ENCODE results near the gene RRAS2. TPM values are rescaled to one million over a fixed set of nuclear protein-coding genes. Genes with fewer than 3 reads are reported as not detected.

RRAS2 gene
- total RNA-seq, 1 experiment from 2014 or later, result 158 TPM

GRCh38 chr11:14261066-14261465 is 97.9 kb downstream of the RRAS2 start:
- Histone ChIP-seq H3K4ac (ENCODE audit: low read depth, low read length) (no peak overlapping the region), H2BK12ac (ENCODE audit: insufficient read length, low read depth, low read length) (no peak overlapping the region), H3T11ph (ENCODE audit: low read length) (no peak overlapping the region), H3K79me2 (ENCODE audit: insufficient read depth, low read length) (no peaks in the 10 kb centered on the region), H3K4me2 (ENCODE audit: insufficient read depth, insufficient read length, low read length) (no peak overlapping the region), H3K56ac (ENCODE audit: insufficient read length, low read depth, low read length) (no peak overlapping the region), H4K5ac (ENCODE audit: insufficient read length, low read depth, low read length) (no peak overlapping the region), H4K20me1 (ENCODE audit: control insufficient read depth, insufficient read depth, insufficient read length) (no peaks in the 10 kb centered on the region), H3K27ac (ENCODE audit: insufficient read length, low read depth, low read length) (no peak overlapping the region), H2BK5ac (ENCODE audit: insufficient read length, low read length) (no peak overlapping the region), H4K8ac (replicated peaks; ENCODE audit: insufficient read length, low read depth, low read length) (no peak overlapping the region), H2BK15ac (ENCODE audit: low read depth, low read length) (no peak overlapping the region), H3K9ac (ENCODE audit: extremely low read depth, insufficient read length, low read length) (no peak overlapping the region), H3K23ac (ENCODE audit: insufficient read length, low read depth, low read length) (no peak overlapping the region), H4K91ac (ENCODE audit: insufficient read length, low read depth, low read length) (no peak overlapping the region), H3K14ac (ENCODE audit: insufficient read depth, low read length) (no peak overlapping the region), H2BK20ac (ENCODE audit: low read depth, low read length, poor library complexity, severe bottlenecking) (no peak overlapping the region), H2AK5ac (ENCODE audit: insufficient read length, low read length) (no peak overlapping the region), H2AFZ (ENCODE audit: low read length) (no peak overlapping the region), H3K27me3 (ENCODE audit: insufficient read depth, low read length) (no peaks in the 10 kb centered on the region), H3K9me3 (ENCODE audit: control insufficient read depth, low read depth, low read length) (no peaks in the 10 kb centered on the region), H3K79me1 (ENCODE audit: insufficient read depth, low read depth, low read length, poor library complexity, severe bottlenecking) (no peaks in the 10 kb centered on the region), H3K23me2 (ENCODE audit: insufficient read length, low read depth, low read length, poor library complexity, severe bottlenecking) (no peaks in the 10 kb centered on the region), H3K4me1 (ENCODE audit: insufficient read depth, low read length) (no peaks in the 10 kb centered on the region), H2BK120ac (ENCODE audit: low read depth, low read length, poor library complexity, severe bottlenecking) (no peak overlapping the region), H3K18ac (ENCODE audit: insufficient read length, low read depth, low read length) (no peak overlapping the region)
- no peak overlapping the region for H3K27ac Mint-ChIP-seq
- H3K27me3 Mint-ChIP-seq (ENCODE audit: low read depth), result peaks cover 10% of the 10 kb centered on the region
- DNase-seq, result no peak
- H3K4me3 Mint-ChIP-seq, result no peak overlapping the region
- H3K9me3 Mint-ChIP-seq, result peaks cover 16 to 30% of the 10 kb centered on the region in 2 experiments; a peak in 4 of 5 replicates
- no peak for TF ChIP-seq CTCF (conservative IDR thresholded peaks at IDR 0.05)
- H3K4me1 Mint-ChIP-seq, result no peaks in the 10 kb centered on the region
- no CpG with 5 or more reads among the region's 4 CpGs for WGBS (ENCODE audit: extremely low coverage, insufficient read length, low lambda C conversion rate)
- H3K36me3 Mint-ChIP-seq (ENCODE audit: insufficient read depth in 1 of 3, low read depth in 3 of 3), result peaks cover 18 to 25% (median 25%) of the 10 kb centered on the region in 3 experiments

Measured in H9 (cell line).